Endothelial cell of umbilical vein (primary cell): Measurements from ENCODE around the gene XYLB. TPM values are rescaled to one million over a fixed set of nuclear protein-coding genes. Genes with fewer than 3 reads are reported as not detected.

ENCODE experiments used
- BruUV-seq: library from RNA; stranded (reverse); fragments of 400-500 nt; replicated peaks from 2 replicates; lab custom pipeline; 2021; lab: Mats Ljungman, UMichigan
- CTCF ChIA-PET: fragments of 300-600, 350-600 bp; sonication (Branson Sonifier 250); formaldehyde crosslinking; loops from one replicate; lab custom pipeline; 2021; ENCODE audit warnings: antibody characterized with exemption, inconsistent platforms; lab: Charles Lee
- POLR2A ChIA-PET: fragments of 300-600, 350-600 bp; sonication (Branson Sonifier 250); formaldehyde crosslinking; loops from one replicate; lab custom pipeline; 2021; ENCODE audit warnings: antibody characterized with exemption, inconsistent platforms; lab: Charles Lee
- DNase-seq: peaks from one replicate; pipeline ENCODE4 v3.0.0-alpha.2; 2011; ENCODE audit warnings: low read depth, low spot score
- FAIRE-seq: peaks from 2 replicates; lab custom pipeline; 2011; peaks lifted over from hg19 to GRCh38; lab: Jason Lieb, UNC
- H2AFZ ChIP-seq: 2 replicates; pipeline ENCODE4 v1.6.0; 2012; ENCODE audit warnings: low read depth, low read length, control low read depth, inconsistent platforms
- H3K27ac ChIP-seq: 2 replicates; pipeline ENCODE4 v1.5.1; 2011; ENCODE audit warnings: low read depth, mild to moderate bottlenecking, control low read depth, low read length, moderate library complexity; ENCODE audit not compliant: insufficient read depth
- H3K27me3 ChIP-seq, 2 experiments: 2 replicates each; pipeline versions ENCODE4 v1.6.0 to v1.6.1; 2011; ENCODE audit warnings: low read length in 2 of 2, mixed read lengths in 1 of 2; ENCODE audit not compliant: control insufficient read depth in 2 of 2, insufficient read depth in 2 of 2
- H3K36me3 ChIP-seq, 2 experiments: 2 replicates in 1 of 2; 3 replicates in 1 of 2; pipeline ENCODE4 v1.5.1; 2011; ENCODE audit warnings: low read length in 2 of 2, mild to moderate bottlenecking in 1 of 2, moderate library complexity in 1 of 2; ENCODE audit not compliant: control insufficient read depth in 2 of 2, insufficient read depth in 2 of 2; ENCODE audit errors: extremely low read depth in 1 of 2
- H3K4me1 ChIP-seq: 3 replicates; pipeline ENCODE4 v1.5.1; 2011; ENCODE audit warnings: mild to moderate bottlenecking, low read length; ENCODE audit not compliant: control insufficient read depth, insufficient read depth; ENCODE audit errors: extremely low read depth
- H3K4me2 ChIP-seq: 2 replicates; pipeline ENCODE4 v1.6.1; 2011; ENCODE audit warnings: low read length, control low read depth, mixed read lengths; ENCODE audit not compliant: insufficient read depth
- H3K4me3 ChIP-seq, 3 experiments: fragments of 200-600 bp in 1 of 3; sonication (generic), shearing (Covaris generic) in 1 of 3; replicated peaks in 1 of 3; 2 replicates each; pipeline ENCODE4 v1.5.1; 2011 to 2016; ENCODE audit warnings: control low read depth in 3 of 3, low read length in 3 of 3, mild to moderate bottlenecking in 2 of 3, inconsistent platforms in 1 of 3, low read depth in 1 of 3, moderate library complexity in 1 of 3; ENCODE audit not compliant: insufficient read depth in 1 of 3
- H3K79me2 ChIP-seq: 2 replicates; pipeline ENCODE4 v1.6.0; 2012; ENCODE audit warnings: low read length, inconsistent platforms; ENCODE audit not compliant: control insufficient read depth, insufficient read depth
- H3K9ac ChIP-seq: replicated peaks from 2 replicates; pipeline ENCODE3; 2011; ENCODE audit warnings: low read length, control low read depth; ENCODE audit not compliant: insufficient read depth; ENCODE audit errors: extremely low read depth
- H3K9me1 ChIP-seq: replicated peaks from 3 replicates; pipeline ENCODE4 v1.6.0; 2011; ENCODE audit warnings: mild to moderate bottlenecking, low read length; ENCODE audit not compliant: control insufficient read depth, insufficient read depth; ENCODE audit errors: extremely low read depth
- H3K9me3 ChIP-seq: replicated peaks from 2 replicates; pipeline ENCODE4 v1.5.1; 2012; ENCODE audit warnings: low read length, inconsistent platforms; ENCODE audit not compliant: control insufficient read depth, insufficient read depth
- H4K20me1 ChIP-seq: replicated peaks from 2 replicates; pipeline ENCODE3; 2011; ENCODE audit warnings: mild to moderate bottlenecking, low read length; ENCODE audit not compliant: control insufficient read depth, insufficient read depth; ENCODE audit errors: extremely low read depth
- CTCF ChIP-seq, 2 donors: IDR thresholded peaks; 1 replicate in 1 of 2; 2 replicates in 1 of 2; pipeline ENCODE4 v1.5.1; 2011; ENCODE audit warnings: low read length in 2 of 2, mild to moderate bottlenecking in 2 of 2, moderate library complexity in 2 of 2, control low read depth in 1 of 2, inconsistent platforms in 1 of 2, low read depth in 1 of 2; ENCODE audit not compliant: insufficient read depth in 1 of 2; ENCODE audit errors: extremely low read depth in 1 of 2
- EZH2 ChIP-seq: IDR thresholded peaks from 2 replicates; pipeline ENCODE4 v1.6.1; 2012; ENCODE audit warnings: borderline replicate concordance, low read depth, mild to moderate bottlenecking, moderate library complexity, low read length, inconsistent platforms; ENCODE audit not compliant: severe bottlenecking
- FOS ChIP-seq: IDR thresholded peaks from 2 replicates; pipeline ENCODE4 v1.6.1; 2011; ENCODE audit warnings: mild to moderate bottlenecking, low read length, moderate library complexity, borderline replicate concordance; ENCODE audit not compliant: insufficient read depth
- GATA2 ChIP-seq: IDR thresholded peaks from 2 replicates; pipeline ENCODE4 v1.7.0; 2011; ENCODE audit warnings: low read depth, mild to moderate bottlenecking, moderate library complexity, mixed read lengths, low read length; ENCODE audit not compliant: insufficient read length, insufficient read depth
- JUN ChIP-seq: IDR thresholded peaks from 2 replicates; pipeline ENCODE4 v1.6.1; 2011; ENCODE audit warnings: borderline replicate concordance, low read depth; ENCODE audit not compliant: insufficient read length, insufficient read depth
- MYC ChIP-seq: IDR thresholded peaks from one replicate; pipeline ENCODE4 v1.6.1; 2011; ENCODE audit warnings: mild to moderate bottlenecking, low read depth, low read length
- POLR2A ChIP-seq: IDR thresholded peaks from 2 replicates; pipeline ENCODE4 v1.6.1; 2012; ENCODE audit warnings: low read depth, mild to moderate bottlenecking, control low read depth, low read length
- POLR2AphosphoS5 ChIP-seq: IDR thresholded peaks from 2 replicates; pipeline ENCODE4 v1.6.1; 2012; ENCODE audit warnings: low read depth, mild to moderate bottlenecking, control low read depth, low read length, moderate library complexity; ENCODE audit not compliant: insufficient read depth
- dilution Hi-C: fragments of 300-500 bp; cut with MboI; formaldehyde crosslinking; loops from one replicate; pipeline ENCODE4 v1.15.0; 2019; ENCODE audit warnings: low sequenced_read_pairs; ENCODE audit not compliant: extremely low pct_ligation_motif_present
- intact Hi-C: fragments of 100-400 bp; cut with micrococcal nuclease; formaldehyde crosslinking; loops from one replicate; pipeline ENCODE4 v1.10.0; 2022
- polyA plus RNA-seq, 4 experiments: library from polyadenylated mRNA; depleted of rRNA in 3 of 4; stranded (reverse) in 3 of 4; unstranded in 1 of 4; fragments of >200 nt; gene quantifications; 2 replicates each; pipeline versions ENCODE4 v1.2.1 to v1.2.3, GENCODE V29; 2011 to 2012; ENCODE audit warnings: missing spikeins in 1 of 4
- total RNA-seq: library from RNA; stranded (reverse); gene quantifications from 2 replicates; pipeline ENCODE4 v1.2.3, GENCODE V29; 2021
- TF ChIP-seq, protein P1 (sequence below): IDR thresholded peaks from 2 replicates; pipeline ENCODE4 v1.6.1; 2011; ENCODE audit not compliant: insufficient read depth, insufficient read length

The XYLB gene
- total and polyA plus RNA-seq, 2 donors (not counting 3 experiments of a cell fraction or from before 2014, with no cell fraction given): 3.7 to 4.3 TPM

DNA sequence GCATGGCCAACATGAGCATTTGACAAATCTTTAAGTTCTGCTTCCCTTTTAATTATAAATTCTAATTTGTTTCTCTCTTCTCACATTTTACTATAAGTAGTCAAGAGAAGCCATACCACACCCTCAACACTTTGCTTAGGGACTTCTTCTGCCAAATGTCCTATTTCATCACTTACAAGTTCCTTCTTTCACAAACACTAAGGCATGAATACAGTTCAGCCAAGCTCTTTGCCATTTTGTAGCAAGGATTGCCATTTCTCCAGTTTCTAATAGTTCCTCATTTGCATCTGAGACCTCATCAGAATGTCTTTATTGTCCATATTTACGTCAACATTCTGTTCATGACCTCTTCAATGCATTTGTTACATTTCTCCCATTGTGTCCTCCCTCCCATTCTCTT, 35.1 kb upstream of the XYLB start:
- H3K27me3 ChIP-seq: no peaks in the 10 kb centered on the region
- POLR2A ChIA-PET: no interaction called here
- no peaks in the 10 kb centered on the region for H4K20me1 ChIP-seq
- no peaks in the 10 kb centered on the region for H3K79me2 ChIP-seq
- H3K4me2 ChIP-seq: no peak overlapping the region
- CTCF ChIA-PET: interaction anchor here (0.7 kb wide), 1 partner anchor 13 kb away, joined by 3 read pairs; no protein-coding TSS in a partner anchor
- H3K9me3 ChIP-seq: no peaks in the 10 kb centered on the region
- intact Hi-C loops (no loop called here), dilution Hi-C loops (no loop called here)
- no peaks in the 10 kb centered on the region for H3K36me3 ChIP-seq
- H3K27ac ChIP-seq: no peak overlapping the region
- BruUV-seq: no TSS peak
- FAIRE-seq: no peak
- H3K4me1 ChIP-seq: no peaks in the 10 kb centered on the region
- no peak for DNase-seq
- H3K4me3 ChIP-seq: no peak overlapping the region
- no peak overlapping the region for H3K9ac ChIP-seq
- no peaks in the 10 kb centered on the region for H3K9me1 ChIP-seq
- TF ChIP-seq POLR2AphosphoS5: no peak
- TF ChIP-seq CTCF (IDR thresholded peaks at IDR 0.05; ENCODE audit: extremely low read depth in 1 of 2, insufficient read depth in 1 of 2, low read depth in 1 of 2, low read length in 2 of 2): no peak
- TF ChIP-seq GATA2: no peak
- no peak for TF ChIP-seq POLR2A
- TF ChIP-seq FOS: no peak
- H2AFZ ChIP-seq: no peak overlapping the region

- Histone ChIP-seq H2AFZ (no peak overlapping the region), H3K36me3 (no peaks in the 10 kb centered on the region), H3K9ac (no peak overlapping the region), H4K20me1 (no peaks in the 10 kb centered on the region), H3K4me1 (no peaks in the 10 kb centered on the region), H3K4me3 (no peak overlapping the region), H3K27me3 (no peaks in the 10 kb centered on the region), H3K9me3 (no peaks in the 10 kb centered on the region), H3K79me2 (no peaks in the 10 kb centered on the region), H3K9me1 (no peaks in the 10 kb centered on the region), H3K27ac (no peak overlapping the region), H3K4me2 (no peak overlapping the region)
- dilution Hi-C loops (no loop called here), intact Hi-C loops (no loop called here)
- POLR2A ChIA-PET: no interaction called here
- TF ChIP-seq GATA2 (no peak), FOS (no peak), POLR2A (no peak), CTCF (IDR thresholded peaks at IDR 0.05; ENCODE audit: extremely low read depth in 1 of 2, insufficient read depth in 1 of 2, low read depth in 1 of 2, low read length in 2 of 2) (no peak), MYC (no peak), EZH2 (no peak), POLR2AphosphoS5 (no peak), JUN (no peak)
- TF ChIP-seq, protein P1, sequence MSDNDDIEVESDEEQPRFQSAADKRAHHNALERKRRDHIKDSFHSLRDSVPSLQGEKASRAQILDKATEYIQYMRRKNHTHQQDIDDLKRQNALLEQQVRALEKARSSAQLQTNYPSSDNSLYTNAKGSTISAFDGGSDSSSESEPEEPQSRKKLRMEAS: no peak
- DNase-seq (no peak), FAIRE-seq (no peak)
- CTCF ChIA-PET: no interaction called here
- no TSS peak for BruUV-seq
Measured at GRCh38 chr3:38311941-38312340, 34.6 kb upstream of the XYLB start.
